MM.1S (cell line): ENCODE measurements around the gene ATP6V0A1.
"Not testable (repeated sequence)": the region's sequence is repeated elsewhere in the genome, so short reads cannot be mapped to it uniquely, and the experiment has no call there.

Source experiments
- DNase-seq: peaks from one replicate; pipeline ENCODE4 v3.0.0-alpha.2; 2015
- H2AFZ ChIP-seq: fragments of 300-600 bp; sonication (generic); 2 replicates; pipeline ENCODE4 v1.6.0; 2016; ENCODE audit warnings: antibody characterized with exemption, low read length
- H3F3A ChIP-seq: fragments of 300-600 bp; sonication (generic); 2 replicates; pipeline ENCODE4 v1.6.1; 2016; ENCODE audit warnings: mild to moderate bottlenecking, antibody characterized with exemption, low read length, moderate library complexity, mixed read lengths; ENCODE audit not compliant: insufficient read depth
- H3K27ac ChIP-seq: fragments of 300-600 bp; sonication (generic); 2 replicates; pipeline ENCODE4 v1.5.1; 2016; ENCODE audit warnings: mild to moderate bottlenecking, low read length
- H3K27me3 ChIP-seq: fragments of 300-600 bp; sonication (generic); replicated peaks from 2 replicates; pipeline ENCODE4 v1.6.0; 2016; ENCODE audit warnings: low read length; ENCODE audit not compliant: insufficient read depth
- H3K36me3 ChIP-seq: fragments of 300-600 bp; sonication (generic); replicated peaks from 2 replicates; pipeline ENCODE4 v1.6.1; 2016; ENCODE audit warnings: mild to moderate bottlenecking, low read length, mixed read lengths; ENCODE audit not compliant: insufficient read depth
- H3K4me1 ChIP-seq: fragments of 300-600 bp; sonication (generic); 2 replicates; pipeline ENCODE4 v1.6.1; 2016; ENCODE audit warnings: low read length, mixed read lengths
- H3K4me2 ChIP-seq: fragments of 300-600 bp; sonication (generic); 2 replicates; pipeline ENCODE4 v1.6.0; 2016; ENCODE audit warnings: low read depth, low read length
- H3K4me3 ChIP-seq: fragments of 300-600 bp; sonication (generic); 2 replicates; pipeline ENCODE4 v1.5.1; 2016; ENCODE audit warnings: low read length, mixed read lengths
- H3K79me2 ChIP-seq: fragments of 300-600 bp; sonication (generic); 2 replicates; pipeline ENCODE4 v1.6.1; 2016; ENCODE audit warnings: mixed run types, low read length, mixed read lengths
- H3K9ac ChIP-seq: fragments of 300-600 bp; sonication (generic); 2 replicates; pipeline ENCODE4 v1.6.1; 2016; ENCODE audit warnings: low read length, mixed read lengths
- H3K9me2 ChIP-seq: fragments of 300-600 bp; sonication (generic); replicated peaks from 2 replicates; pipeline ENCODE4 v1.6.1; 2016; ENCODE audit warnings: mild to moderate bottlenecking, low read length, mixed read lengths; ENCODE audit not compliant: insufficient read depth
- H3K9me3 ChIP-seq: fragments of 300-600 bp; sonication (generic); replicated peaks from 2 replicates; pipeline ENCODE4 v1.6.1; 2016; ENCODE audit warnings: mild to moderate bottlenecking, low read length, mixed read lengths; ENCODE audit not compliant: insufficient read depth
- H4K20me1 ChIP-seq: fragments of 300-600 bp; sonication (generic); 2 replicates; pipeline ENCODE4 v1.6.1; 2016; ENCODE audit warnings: mild to moderate bottlenecking, low read length, moderate library complexity, mixed read lengths; ENCODE audit not compliant: insufficient read depth
- EZH2 ChIP-seq: fragments of 300-600 bp; sonication (generic); optimal IDR thresholded peaks from 2 replicates; pipeline ENCODE3; 2017; ENCODE audit warnings: low read depth, mild to moderate bottlenecking, antibody characterized with exemption, low read length, mixed read lengths
- EZH2phosphoT487 ChIP-seq: fragments of 300-600 bp; sonication (generic); IDR thresholded peaks from 2 replicates; pipeline ENCODE4 v1.6.1; 2018; ENCODE audit warnings: antibody characterized with exemption, low read length
- TF ChIP-seq, protein P1 (sequence below): fragments of 300-600 bp; sonication (generic); IDR thresholded peaks from 2 replicates; pipeline ENCODE4 v1.5.1; 2016; ENCODE audit warnings: antibody characterized with exemption, low read length, mixed read lengths

The ATP6V0A1 gene

GRCh38 chr17:42414704-42415409 lies 43.8 kb upstream of the ATP6V0A1 start:
- Histone ChIP-seq H3K9me2 (no peaks in the 10 kb centered on the region), H3K27ac (peak overlapping the region; percentile 69; the same call in 1 of the 2 replicates), H3K4me1 (peaks cover 15% of the 10 kb centered on the region), H3F3A (no peaks in the 10 kb centered on the region), H2AFZ (peak overlapping the region; percentile 94), H4K20me1 (no peaks in the 10 kb centered on the region), H3K9ac (peak overlapping the region; percentile 36; the same call in 1 of the 2 replicates), H3K79me2 (no peaks in the 10 kb centered on the region), H3K9me3 (no peaks in the 10 kb centered on the region), H3K4me2 (peak overlapping the region; percentile 97), H3K36me3 (no peaks in the 10 kb centered on the region), H3K27me3 (no peaks in the 10 kb centered on the region), H3K4me3 (peak overlapping the region; percentile 56; the same call in 1 of the 2 replicates)
- TF ChIP-seq, protein P1, sequence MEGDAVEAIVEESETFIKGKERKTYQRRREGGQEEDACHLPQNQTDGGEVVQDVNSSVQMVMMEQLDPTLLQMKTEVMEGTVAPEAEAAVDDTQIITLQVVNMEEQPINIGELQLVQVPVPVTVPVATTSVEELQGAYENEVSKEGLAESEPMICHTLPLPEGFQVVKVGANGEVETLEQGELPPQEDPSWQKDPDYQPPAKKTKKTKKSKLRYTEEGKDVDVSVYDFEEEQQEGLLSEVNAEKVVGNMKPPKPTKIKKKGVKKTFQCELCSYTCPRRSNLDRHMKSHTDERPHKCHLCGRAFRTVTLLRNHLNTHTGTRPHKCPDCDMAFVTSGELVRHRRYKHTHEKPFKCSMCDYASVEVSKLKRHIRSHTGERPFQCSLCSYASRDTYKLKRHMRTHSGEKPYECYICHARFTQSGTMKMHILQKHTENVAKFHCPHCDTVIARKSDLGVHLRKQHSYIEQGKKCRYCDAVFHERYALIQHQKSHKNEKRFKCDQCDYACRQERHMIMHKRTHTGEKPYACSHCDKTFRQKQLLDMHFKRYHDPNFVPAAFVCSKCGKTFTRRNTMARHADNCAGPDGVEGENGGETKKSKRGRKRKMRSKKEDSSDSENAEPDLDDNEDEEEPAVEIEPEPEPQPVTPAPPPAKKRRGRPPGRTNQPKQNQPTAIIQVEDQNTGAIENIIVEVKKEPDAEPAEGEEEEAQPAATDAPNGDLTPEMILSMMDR: no peak
- no peak for TF ChIP-seq EZH2phosphoT487
- TF ChIP-seq EZH2: no peak
- peak; percentile 83 for DNase-seq

DNA sequence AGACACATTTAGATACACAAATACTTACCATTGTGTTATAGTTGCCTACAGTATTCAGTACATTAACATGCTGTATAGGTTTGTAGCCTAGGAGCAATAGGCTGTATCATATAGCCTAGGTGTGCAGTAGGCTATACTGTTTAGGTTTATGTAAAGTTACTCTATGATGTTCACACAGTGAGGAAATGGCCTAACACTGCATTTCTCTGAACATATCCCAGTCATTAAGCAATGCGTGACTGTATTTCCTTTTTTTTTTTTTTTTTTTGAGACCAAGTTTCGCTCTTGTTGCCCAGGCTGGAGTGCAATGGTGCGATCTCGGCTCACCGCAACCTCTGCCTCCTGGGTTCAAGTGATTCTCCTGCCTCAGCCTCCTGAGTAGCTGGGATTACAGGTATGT lies 40.7 kb upstream of the ATP6V0A1 start:
- H3K79me2 ChIP-seq, H3K9me2 ChIP-seq, H3K27ac ChIP-seq, H3K9me3 ChIP-seq, H3K4me2 ChIP-seq, H3K36me3 ChIP-seq, H4K20me1 ChIP-seq, H3F3A ChIP-seq, H2AFZ ChIP-seq, DNase-seq, H3K9ac ChIP-seq, H3K4me3 ChIP-seq: not testable (repeated sequence)
- H3K27me3 ChIP-seq: peaks cover 19% of the 10 kb centered on the region
- peaks cover 18% of the 10 kb centered on the region for H3K4me1 ChIP-seq

GRCh38 chr17:42421136-42421506 lies 37.6 kb upstream of the ATP6V0A1 start:
- H3K9me3 ChIP-seq: no peaks in the 10 kb centered on the region
- H3K27ac ChIP-seq: no peak overlapping the region
- no peaks in the 10 kb centered on the region for H3K36me3 ChIP-seq
- peaks cover 6% of the 10 kb centered on the region; the same call in 1 of the 2 replicates for H3K4me1 ChIP-seq
- H3K9ac ChIP-seq: no peak overlapping the region
- H3K4me3 ChIP-seq: no peak overlapping the region
- H3K27me3 ChIP-seq: peaks cover 29% of the 10 kb centered on the region
- TF ChIP-seq EZH2phosphoT487 (no peak), EZH2 (no peak)
- TF ChIP-seq, protein P1: no peak
- no peak overlapping the region for H3K4me2 ChIP-seq
- no peaks in the 10 kb centered on the region for H3K9me2 ChIP-seq
- no peaks in the 10 kb centered on the region for H4K20me1 ChIP-seq
- H2AFZ ChIP-seq: no peak overlapping the region
- H3F3A ChIP-seq: no peaks in the 10 kb centered on the region
- no peak for DNase-seq
- no peaks in the 10 kb centered on the region for H3K79me2 ChIP-seq
